IMR-90 (cell line): Measurements from ENCODE around the gene PLXNA4. TPM values are rescaled to one million over a fixed set of nuclear protein-coding genes. Genes with fewer than 3 reads are reported as not detected.

Source experiments
- ATAC-seq: fragments of 200-7000 bp; cut with Tn5 transposase; 2 replicates; pipeline ENCODE4 v1.9.1; 2020; ENCODE audit warnings: low read depth, mild to moderate bottlenecking, moderate library complexity
- BruUV-seq: library from RNA; stranded (reverse); fragments of 400-500 nt; replicated peaks from 2 replicates; lab custom pipeline; 2021; lab: Mats Ljungman, UMichigan
- CTCF ChIA-PET: fragments of 300-600 bp; formaldehyde crosslinking; extraction: SDS; loops from one replicate; lab custom pipeline; 2021; ENCODE audit warnings: antibody characterized with exemption; lab: Yijun Ruan, JAX
- POLR2A ChIA-PET: fragments of 300-600 bp; sonication (Branson Sonifier 250); formaldehyde crosslinking; loops from one replicate; lab custom pipeline; 2022; ENCODE audit warnings: antibody characterized with exemption; ENCODE audit not compliant: unreplicated experiment; lab: Charles Lee
- DNase-seq: peaks from one replicate; pipeline ENCODE4 v3.0.0; 2013
- H2AFZ ChIP-seq: replicated peaks from 2 replicates; pipeline ENCODE3; 2013; ENCODE audit warnings: low read length, mild to moderate bottlenecking; ENCODE audit not compliant: poor library complexity
- H2AK5ac ChIP-seq: 2 replicates; pipeline ENCODE4 v1.6.1; 2013; ENCODE audit warnings: low read depth, low read length, inconsistent platforms
- H2AK9ac ChIP-seq: replicated peaks from 2 replicates; pipeline ENCODE3; 2013; ENCODE audit warnings: mild to moderate bottlenecking, low read depth, low read length, moderate library complexity; ENCODE audit not compliant: poor library complexity
- H2BK120ac ChIP-seq: 2 replicates; pipeline ENCODE4 v1.6.1; 2013; ENCODE audit warnings: low read depth, low read length, inconsistent platforms
- H2BK15ac ChIP-seq: 3 replicates; pipeline ENCODE4 v1.6.1; 2013; ENCODE audit warnings: low read depth, low read length, inconsistent platforms
- H2BK20ac ChIP-seq: 2 replicates; pipeline ENCODE4 v1.6.1; 2013; ENCODE audit warnings: low read depth, mild to moderate bottlenecking, inconsistent platforms, low read length, moderate library complexity
- H2BK5ac ChIP-seq: 2 replicates; pipeline ENCODE4 v1.6.1; 2013; ENCODE audit warnings: mild to moderate bottlenecking, low read depth, low read length, inconsistent platforms; ENCODE audit not compliant: poor library complexity, severe bottlenecking
- H3K14ac ChIP-seq: replicated peaks from 2 replicates; pipeline ENCODE4 v1.6.1; 2013; ENCODE audit warnings: low read depth, low read length, inconsistent platforms
- H3K18ac ChIP-seq: 2 replicates; pipeline ENCODE4 v1.6.1; 2013; ENCODE audit warnings: low read depth, low read length, control low read depth
- H3K23ac ChIP-seq: 2 replicates; pipeline ENCODE4 v1.6.1; 2013; ENCODE audit warnings: low read depth, low read length, inconsistent platforms
- H3K27ac ChIP-seq: 2 replicates; pipeline ENCODE4 v1.5.1; 2013; ENCODE audit warnings: mild to moderate bottlenecking, control low read depth, low read length; ENCODE audit not compliant: insufficient read depth
- H3K27me3 ChIP-seq: 2 replicates; pipeline ENCODE4 v1.6.1; 2013; ENCODE audit warnings: low read length; ENCODE audit not compliant: control insufficient read depth, insufficient read depth
- H3K36me3 ChIP-seq: 2 replicates; pipeline ENCODE4 v1.6.1; 2013; ENCODE audit warnings: low read length, mixed read lengths; ENCODE audit not compliant: control insufficient read depth, insufficient read depth
- H3K4ac ChIP-seq: 2 replicates; pipeline ENCODE4 v1.6.1; 2013; ENCODE audit warnings: low read depth, low read length, inconsistent platforms
- H3K4me1 ChIP-seq: 2 replicates; pipeline ENCODE4 v1.6.1; 2013; ENCODE audit warnings: low read length, mixed read lengths; ENCODE audit not compliant: control insufficient read depth, insufficient read depth
- H3K4me2 ChIP-seq: 2 replicates; pipeline ENCODE4 v1.6.1; 2013; ENCODE audit warnings: low read depth, mild to moderate bottlenecking, control low read depth, low read length, moderate library complexity
- H3K4me3 ChIP-seq: 2 replicates; pipeline ENCODE4 v1.5.1; 2013; ENCODE audit warnings: low read depth, mild to moderate bottlenecking, control low read depth, low read length, moderate library complexity; ENCODE audit not compliant: insufficient read depth
- H3K56ac ChIP-seq: 2 replicates; pipeline ENCODE4 v1.6.1; 2013; ENCODE audit warnings: low read length, inconsistent platforms; ENCODE audit not compliant: insufficient read depth; ENCODE audit errors: extremely low read depth
- H3K79me1 ChIP-seq, 2 experiments: 2 replicates each; pipeline ENCODE4 v1.6.1; 2013; ENCODE audit warnings: low read length in 2 of 2, inconsistent platforms in 1 of 2, low read depth in 1 of 2
- H3K9ac ChIP-seq: 2 replicates; pipeline ENCODE4 v1.6.1; 2013; ENCODE audit warnings: low read depth, low read length, control low read depth
- H3K9me1 ChIP-seq: 2 replicates; pipeline ENCODE4 v1.6.1; 2013; ENCODE audit warnings: low read length, inconsistent platforms; ENCODE audit not compliant: insufficient read depth
- H3K9me3 ChIP-seq: 2 replicates; pipeline ENCODE4 v1.6.1; 2013; ENCODE audit warnings: low read length; ENCODE audit not compliant: control insufficient read depth, insufficient read depth
- H4K20me1 ChIP-seq: 2 replicates; pipeline ENCODE4 v1.6.1; 2013; ENCODE audit warnings: low read length, inconsistent platforms; ENCODE audit not compliant: insufficient read depth
- H4K5ac ChIP-seq: 2 replicates; pipeline ENCODE4 v1.6.1; 2013; ENCODE audit warnings: mild to moderate bottlenecking, low read depth, low read length, control low read depth
- H4K8ac ChIP-seq, 2 experiments: 2 replicates each; pipeline ENCODE4 v1.6.1; 2013; ENCODE audit warnings: low read depth in 2 of 2, low read length in 2 of 2, control low read depth in 1 of 2, inconsistent platforms in 1 of 2
- H4K91ac ChIP-seq: 2 replicates; pipeline ENCODE4 v1.6.1; 2013; ENCODE audit warnings: low read depth, low read length, inconsistent platforms; ENCODE audit not compliant: insufficient read depth
- MAFK ChIP-seq: IDR thresholded peaks from 2 replicates; pipeline ENCODE4 v1.6.1; 2012; ENCODE audit warnings: low read depth, low read length, improper control_type of control experiment
- POLR2A ChIP-seq: IDR thresholded peaks from 2 replicates; pipeline ENCODE4 v1.6.1; 2012; ENCODE audit warnings: mild to moderate bottlenecking, low read depth, low read length
- RFX5 ChIP-seq: IDR thresholded peaks from 2 replicates; pipeline ENCODE4 v1.8.0; 2012; ENCODE audit warnings: low read depth, mild to moderate bottlenecking, low read length, moderate library complexity
- WGBS, 2 experiments: methylation state at CpG; one replicate each; pipeline versions ENCODE4 v1.1.5 to v1.1.7; 2013; ENCODE audit warnings: missing lambda C conversion rate in 2 of 2; ENCODE audit not compliant: insufficient read length in 1 of 2; ENCODE audit errors: extremely low coverage in 2 of 2; 5-methylcytosine and 5-hydroxymethylcytosine counted together
- dilution Hi-C: fragments of 300-500 bp; cut with HindIII; formaldehyde crosslinking; loops from one replicate; pipeline ENCODE4 v1.14.3; 2018; ENCODE audit warnings: low sequenced_read_pairs; ENCODE audit not compliant: unreplicated experiment
- in situ Hi-C: fragments of 300-500 bp; cut with MboI; formaldehyde crosslinking; loops from 3 replicates; pipeline ENCODE4 v1.14.3; 2019; ENCODE audit warnings: low sequenced_read_pairs, inconsistent platforms, mixed read lengths
- intact Hi-C: fragments of 100-400 bp; cut with micrococcal nuclease; formaldehyde crosslinking; loops from 2 replicates; pipeline ENCODE4 v1.10.0; 2022
- polyA plus RNA-seq, 3 experiments: library from polyadenylated mRNA; depleted of rRNA; stranded (reverse); fragments of >200 nt; gene quantifications; 2 replicates each; pipeline ENCODE4 v1.2.3, GENCODE V29; 2012; ENCODE audit warnings: low replicate concordance in 1 of 3
- total RNA-seq: library from RNA; depleted of rRNA; stranded (reverse); fragments of >200 nt; gene quantifications from 2 replicates; pipeline ENCODE4 v1.2.3, GENCODE V29; 2012
- TF ChIP-seq, protein P1 (sequence below): fragments of 150-350 bp; IDR thresholded peaks from 2 replicates; pipeline ENCODE4 v1.6.1; 2017; ENCODE audit warnings: mild to moderate bottlenecking, antibody characterized with exemption, low read length, low read depth

Gene PLXNA4
- total and polyA plus RNA-seq, 2 of the 4 experiments (the other 2 are of a cell fraction): under 0.01 TPM

DNA sequence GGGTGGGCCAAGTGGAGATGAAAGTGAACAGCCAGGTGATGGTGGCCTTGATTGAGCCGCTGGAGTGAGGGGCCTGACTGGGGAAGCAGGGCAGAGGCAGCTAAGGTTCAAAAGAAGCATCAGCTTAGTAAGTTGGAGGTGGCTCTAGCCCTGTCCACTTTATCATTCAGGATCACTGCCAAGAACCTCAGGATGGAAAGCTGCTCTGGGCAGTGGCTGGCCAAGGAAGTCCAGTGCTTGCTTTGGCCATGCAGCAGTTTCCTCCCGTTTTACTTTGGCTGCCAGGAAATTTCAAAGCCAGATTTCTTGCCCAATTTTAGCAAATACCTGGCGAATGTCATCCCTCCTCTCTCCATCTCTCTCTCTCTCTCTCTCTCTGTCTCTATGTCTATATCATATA, 384.9 kb downstream of the PLXNA4 start:
- no peak overlapping the region for H3K56ac ChIP-seq
- H3K4me3 ChIP-seq: no peak overlapping the region
- no peak overlapping the region for H4K8ac ChIP-seq
- H3K4me1 ChIP-seq: no peaks in the 10 kb centered on the region
- H3K79me1 ChIP-seq: no peaks in the 10 kb centered on the region
- no peak overlapping the region for H3K18ac ChIP-seq
- dilution Hi-C loops: no loop called here
- H3K27ac ChIP-seq: no peak overlapping the region
- DNase-seq (no peak), ATAC-seq (no peak)
- no peak overlapping the region for H2AFZ ChIP-seq
- intact Hi-C loops: no loop called here
- H2AK5ac ChIP-seq: no peak overlapping the region
- no TSS peak for BruUV-seq
- H3K4ac ChIP-seq: no peak overlapping the region
- WGBS, 2 experiments: 0% methylated on average over 1 of the region's 3 CpGs; no CpG with 5 or more reads in 1 of the 2 experiments
- H2BK15ac ChIP-seq: no peak overlapping the region
- ChIA-PET POLR2A (no interaction called here), CTCF (no interaction called here)
- H3K9me1 ChIP-seq: no peaks in the 10 kb centered on the region
- no peak overlapping the region for H4K91ac ChIP-seq
- TF ChIP-seq POLR2A (no peak), RFX5 (no peak), MAFK (no peak)
- TF ChIP-seq, protein P1, sequence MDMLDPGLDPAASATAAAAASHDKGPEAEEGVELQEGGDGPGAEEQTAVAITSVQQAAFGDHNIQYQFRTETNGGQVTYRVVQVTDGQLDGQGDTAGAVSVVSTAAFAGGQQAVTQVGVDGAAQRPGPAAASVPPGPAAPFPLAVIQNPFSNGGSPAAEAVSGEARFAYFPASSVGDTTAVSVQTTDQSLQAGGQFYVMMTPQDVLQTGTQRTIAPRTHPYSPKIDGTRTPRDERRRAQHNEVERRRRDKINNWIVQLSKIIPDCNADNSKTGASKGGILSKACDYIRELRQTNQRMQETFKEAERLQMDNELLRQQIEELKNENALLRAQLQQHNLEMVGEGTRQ: no peak
- no peaks in the 10 kb centered on the region for H3K36me3 ChIP-seq
- H4K5ac ChIP-seq: no peak overlapping the region
- H3K9me3 ChIP-seq: peaks cover 3% of the 10 kb centered on the region
- in situ Hi-C loops: no loop called here
- no peaks in the 10 kb centered on the region for H3K27me3 ChIP-seq
- H3K4me2 ChIP-seq: no peak overlapping the region
- H2AK9ac ChIP-seq: no peak overlapping the region
- H2BK5ac ChIP-seq: no peak overlapping the region
- no peak overlapping the region for H3K9ac ChIP-seq
- H3K14ac ChIP-seq: no peak overlapping the region
- H3K23ac ChIP-seq: no peak overlapping the region
- no peak overlapping the region for H2BK20ac ChIP-seq
- H4K20me1 ChIP-seq: no peaks in the 10 kb centered on the region
- no peak overlapping the region for H2BK120ac ChIP-seq
